ENCODE measurements around the gene TRIM25. TPM values are rescaled to one million over a fixed set of nuclear protein-coding genes. Genes with fewer than 3 reads are reported as not detected.

Gene TRIM25
- total and polyA plus RNA-seq, 2 experiments from 2014 or later, result 11.4 to 24.6 TPM

GRCh38 chr17:56849131-56849530, 64.7 kb downstream of the TRIM25 start:
- H3K36me3 ChIP-seq (replicated peaks; ENCODE audit: insufficient read depth, low read depth), result no peaks in the 10 kb centered on the region
- H3K79me2 ChIP-seq, result no peaks in the 10 kb centered on the region

GRCh38 chr17:56847106-56847505, 66.7 kb downstream of the TRIM25 start:
- no peak overlapping the region for H3K4me3 ChIP-seq
- no peaks in the 10 kb centered on the region for H3K27me3 ChIP-seq
- no peak for DNase-seq (ENCODE audit: low spot score)
- H3K27ac ChIP-seq, result no peak overlapping the region
- TF ChIP-seq EZH2 (IDR thresholded peaks at IDR 0.05; ENCODE audit: borderline replicate concordance) (no peak), CTCF (IDR thresholded peaks at IDR 0.05; ENCODE audit: poor library complexity) (no peak), EZH2phosphoT487 (IDR thresholded peaks at IDR 0.05; ENCODE audit: low read depth, severe bottlenecking, unreplicated experiment) (no peak)
- H4K20me1 ChIP-seq (ENCODE audit: insufficient read depth, poor library complexity, severe bottlenecking), result no peaks in the 10 kb centered on the region
- no peaks in the 10 kb centered on the region for H3K4me1 ChIP-seq (ENCODE audit: insufficient read depth)
- H3K9me3 ChIP-seq (ENCODE audit: low read depth), result no peaks in the 10 kb centered on the region
- H2AFZ ChIP-seq, result no peak overlapping the region
- H3K9me2 ChIP-seq (replicated peaks; ENCODE audit: insufficient read depth), result no peaks in the 10 kb centered on the region
- H3K79me2 ChIP-seq, result no peaks in the 10 kb centered on the region
- no peak overlapping the region for H3K4me2 ChIP-seq
- H3K36me3 ChIP-seq (replicated peaks; ENCODE audit: insufficient read depth, low read depth), result no peaks in the 10 kb centered on the region
- 97% methylated on average over 4 of the region's 4 CpGs for WGBS (ENCODE audit: low lambda C conversion rate, missing lambda C conversion rate)

More at GRCh38 chr17:56849131-56849530, 64.7 kb downstream of the TRIM25 start:
- no peak overlapping the region for H3K27ac ChIP-seq
- no peak overlapping the region for H3K4me3 ChIP-seq
- 77% methylated on average over 3 of the region's 3 CpGs for WGBS (ENCODE audit: low lambda C conversion rate, missing lambda C conversion rate)
- no peak overlapping the region for H3K4me2 ChIP-seq
- DNase-seq (ENCODE audit: low spot score), result no peak
- no peaks in the 10 kb centered on the region for H4K20me1 ChIP-seq (ENCODE audit: insufficient read depth, poor library complexity, severe bottlenecking)
- H2AFZ ChIP-seq, result no peak overlapping the region
- H3K4me1 ChIP-seq (ENCODE audit: insufficient read depth), result no peaks in the 10 kb centered on the region
- TF ChIP-seq EZH2 (IDR thresholded peaks at IDR 0.05; ENCODE audit: borderline replicate concordance), result no peak
- TF ChIP-seq EZH2phosphoT487 (IDR thresholded peaks at IDR 0.05; ENCODE audit: low read depth, severe bottlenecking, unreplicated experiment), result no peak
- TF ChIP-seq CTCF (IDR thresholded peaks at IDR 0.05; ENCODE audit: poor library complexity), result no peak
- no peaks in the 10 kb centered on the region for H3K9me2 ChIP-seq (replicated peaks; ENCODE audit: insufficient read depth)
- H3K27me3 ChIP-seq, result no peaks in the 10 kb centered on the region
- no peaks in the 10 kb centered on the region for H3K9me3 ChIP-seq (ENCODE audit: low read depth)

GRCh38 chr17:56845934-56846333, 67.9 kb downstream of the TRIM25 start:
- H3K27me3 ChIP-seq, result no peaks in the 10 kb centered on the region
- H3K4me3 ChIP-seq, result no peak overlapping the region
- no peaks in the 10 kb centered on the region for H3K9me3 ChIP-seq (ENCODE audit: low read depth)
- no peaks in the 10 kb centered on the region for H3K36me3 ChIP-seq (replicated peaks; ENCODE audit: insufficient read depth, low read depth)
- no peaks in the 10 kb centered on the region for H4K20me1 ChIP-seq (ENCODE audit: insufficient read depth, poor library complexity, severe bottlenecking)
- TF ChIP-seq EZH2 (IDR thresholded peaks at IDR 0.05; ENCODE audit: borderline replicate concordance), result no peak
- TF ChIP-seq CTCF (IDR thresholded peaks at IDR 0.05; ENCODE audit: poor library complexity), result no peak
- TF ChIP-seq EZH2phosphoT487 (IDR thresholded peaks at IDR 0.05; ENCODE audit: low read depth, severe bottlenecking, unreplicated experiment), result no peak
- H3K4me1 ChIP-seq (ENCODE audit: insufficient read depth), result no peaks in the 10 kb centered on the region
- H3K4me2 ChIP-seq, result no peak overlapping the region
- H2AFZ ChIP-seq, result no peak overlapping the region
- H3K79me2 ChIP-seq, result no peaks in the 10 kb centered on the region
- DNase-seq (ENCODE audit: low spot score), result no peak
- 100% methylated on average over 1 of the region's 1 CpG for WGBS (ENCODE audit: low lambda C conversion rate, missing lambda C conversion rate)
- no peaks in the 10 kb centered on the region for H3K9me2 ChIP-seq (replicated peaks; ENCODE audit: insufficient read depth)
- no peak overlapping the region for H3K27ac ChIP-seq

GRCh38 chr17:56842577-56842976, 71.3 kb downstream of the TRIM25 start:
- no peak overlapping the region for H3K4me3 ChIP-seq
- no peaks in the 10 kb centered on the region for H3K4me1 ChIP-seq (ENCODE audit: insufficient read depth)
- WGBS (ENCODE audit: low lambda C conversion rate, missing lambda C conversion rate), result 76% methylated on average over 2 of the region's 2 CpGs
- no peaks in the 10 kb centered on the region for H3K9me2 ChIP-seq (replicated peaks; ENCODE audit: insufficient read depth)
- no peaks in the 10 kb centered on the region for H3K79me2 ChIP-seq
- H3K4me2 ChIP-seq, result no peak overlapping the region
- no peaks in the 10 kb centered on the region for H4K20me1 ChIP-seq (ENCODE audit: insufficient read depth, poor library complexity, severe bottlenecking)
- no peak for DNase-seq (ENCODE audit: low spot score)
- H3K27me3 ChIP-seq, result no peaks in the 10 kb centered on the region
- no peak overlapping the region for H3K27ac ChIP-seq
- no peak overlapping the region for H2AFZ ChIP-seq
- no peaks in the 10 kb centered on the region for H3K9me3 ChIP-seq (ENCODE audit: low read depth)
- no peak for TF ChIP-seq EZH2 (IDR thresholded peaks at IDR 0.05; ENCODE audit: borderline replicate concordance)
- TF ChIP-seq EZH2phosphoT487 (IDR thresholded peaks at IDR 0.05; ENCODE audit: low read depth, severe bottlenecking, unreplicated experiment), result no peak
- no peak for TF ChIP-seq CTCF (IDR thresholded peaks at IDR 0.05; ENCODE audit: poor library complexity)
- H3K36me3 ChIP-seq (replicated peaks; ENCODE audit: insufficient read depth, low read depth), result no peaks in the 10 kb centered on the region
